Heart left ventricle (tissue), 16 donors: ENCODE measurements around the gene KCNQ1OT1. TPM values are rescaled to one million over a fixed set of nuclear protein-coding genes. Genes with fewer than 3 reads are reported as not detected.
A peak's percentile ranks its signal among the peaks of the same experiment; 100 is the strongest.

Experiments
- ATAC-seq, 4 donors: fragments of 200-7000 bp; cut with Tn5 transposase; one replicate each; pipeline ENCODE4 v1.9.1; 2020 to 2022; ENCODE audit warnings: moderate library complexity in 4 of 4, mild to moderate bottlenecking in 3 of 4, moderate number of reproducible peaks in 1 of 4
- DNase-seq, 5 donors: peaks; one replicate each; pipeline ENCODE4 v3.0.0-alpha.2; 2020
- H3K27ac ChIP-seq, 12 donors: fragments of 200-600 bp; sonication (generic) in 4 of 12; one replicate each; pipeline versions ENCODE4 v1.5.0 to v1.8.0; 2016 to 2022; ENCODE audit warnings: mild to moderate bottlenecking in 2 of 12
- H3K27me3 ChIP-seq, 9 donors: fragments of 200-600 bp; sonication (generic) in 2 of 9; one replicate each; pipeline versions ENCODE4 v1.5.1 to v1.8.0; 2016 to 2022; ENCODE audit warnings: mild to moderate bottlenecking in 3 of 9
- H3K36me3 ChIP-seq, 9 donors: fragments of 200-600 bp; sonication (generic) in 2 of 9; one replicate each; pipeline versions ENCODE4 v1.5.0 to v1.8.0; 2018 to 2022; ENCODE audit warnings: mild to moderate bottlenecking in 2 of 9
- H3K4me1 ChIP-seq, 12 donors: fragments of 200-600 bp; sonication (generic) in 4 of 12; one replicate each; pipeline versions ENCODE4 v1.5.0 to v1.8.0; 2016 to 2022; ENCODE audit warnings: mild to moderate bottlenecking in 3 of 12
- H3K4me3 ChIP-seq, 12 donors: fragments of 200-600 bp; sonication (generic) in 4 of 12; one replicate each; pipeline versions ENCODE4 v1.5.0 to v1.8.0; 2017 to 2022; ENCODE audit warnings: mild to moderate bottlenecking in 9 of 12, moderate library complexity in 4 of 12
- H3K9me3 ChIP-seq, 12 donors: fragments of 200-600 bp; sonication (generic) in 4 of 12; one replicate each; pipeline versions ENCODE4 v1.5.0 to v1.8.0; 2016 to 2022; ENCODE audit warnings: mild to moderate bottlenecking in 1 of 12
- CTCF ChIP-seq, 12 donors: fragments of 200-600 bp; sonication (generic) in 4 of 12; IDR thresholded peaks; one replicate each; pipeline versions ENCODE4 v1.5.0 to v1.8.0; 2018 to 2022; ENCODE audit warnings: antibody characterized with exemption in 12 of 12, mild to moderate bottlenecking in 5 of 12
- POLR2A ChIP-seq, 2 donors: fragments of 450-650 bp; IDR thresholded peaks; one replicate each; pipeline ENCODE4 v1.6.1; 2017; ENCODE audit warnings: antibody characterized with exemption in 2 of 2, mild to moderate bottlenecking in 2 of 2, moderate library complexity in 2 of 2
- WGBS, 4 donors: extraction: QIAGEN DNeasy Blood & Tissue Kit in 2 of 4; methylation state at CpG; one replicate each; pipeline versions ENCODE4 v1.1.5 to v1.1.7; 2013 to 2018; 5-methylcytosine and 5-hydroxymethylcytosine counted together
- intact Hi-C, 10 donors: fragments of 100-400 bp; cut with DNase I; formaldehyde crosslinking; loops; one replicate each; pipeline versions ENCODE4 v1.11.1 to v1.14.2; 2022
- polyA plus RNA-seq, 2 donors: library from polyadenylated mRNA; stranded (reverse); fragments of 200-250 nt; gene quantifications; one replicate each; pipeline ENCODE4 v1.2.3, GENCODE V29; 2013
- total RNA-seq, 9 donors: library from RNA; depleted of rRNA in 2 of 9; stranded (reverse); fragments of >200 nt in 2 of 9; fragmentation: NEBNext Ultra II Directional in 3 of 9; extraction: Animal tissue kit (Norgen Biotek cat#: 25700) in 3 of 9; gene quantifications; one replicate each; pipeline versions ENCODE4 v1.1.0 to v1.2.4, GENCODE V29; 2016 to 2023
- donor health status: ischemic (EF 13 %, LVEDD 7.1; RV severe dilation, severe dysfunction).
- donor health status: healthy with polysubstance abuse.
- donor health status: DM: no; HTN: yes; CAD: no.
- donor health status: DM: no; HTN: no; CAD: no.
- donor health status: ischemic (EF 25% LVEDD 6.9; RV normal size, moderate dysfunction).
- donor health status: ischemic (EF 25% LVEDD 5.7; RV mildly dilated, moderate dysfunction).
- donor health status: healthy.
- donor health status: DM: yes; HTN: yes; CAD: no.
- donor health status: ischemic (EF 35%, LVEDD 5.7; RV mildly dilated, moderate dysfunction).
- donor health status: nonischemic (EF 11% LVEDD 7.7; RV severe dilation, severe dysfunction).
- donor health status: DM: yes; HTN: yes; CAD: no.
- donor health status: PGD.
- donor health status: ischemic (EF 29% LVEDD 5.4; RV normal size, mild dysfunction).
- donor health status: nonischemic (EF 23%, LVEDD 6.1; RV moderate dilation, normal function).

Gene KCNQ1OT1
- total and polyA plus RNA-seq, 11 donors = 0.14 to 0.93 (median 0.40) TPM

GRCh38 chr11:2666401-2666741, 33.4 kb downstream of the KCNQ1OT1 start:
- peaks cover 0 to 6% (median 0%) of the 10 kb centered on the region in 12 donors for H3K9me3 ChIP-seq
- peak in 2 of 4 donors; percentile 6 to 62 for ATAC-seq
- intact Hi-C loops = no loop called here
- 75 to 81% (median 78%) methylated on average over 6 of the region's 6 CpGs for WGBS, 4 donors
- H3K27me3 ChIP-seq = no peaks in the 10 kb centered on the region
- DNase-seq = peak in 1 of 5 donors; percentile 29
- H3K4me1 ChIP-seq = peaks cover 0 to 7% (median 0%) of the 10 kb centered on the region in 12 donors
- H3K4me3 ChIP-seq = no peak overlapping the region
- peak overlapping the region in 3 of 12 donors; percentile 13 to 50 (median 29) for H3K27ac ChIP-seq
- H3K36me3 ChIP-seq = peaks cover 0 to 16% (median 0%) of the 10 kb centered on the region in 9 donors
- TF ChIP-seq CTCF (IDR thresholded peaks at IDR 0.05) = no peak
- TF ChIP-seq POLR2A (IDR thresholded peaks at IDR 0.05) = no peak

GRCh38 chr11:2665526-2666400, 34.0 kb downstream of the KCNQ1OT1 start:
- intact Hi-C loops = no loop called here
- Histone ChIP-seq H3K36me3 (peaks cover 0 to 16% (median 0%) of the 10 kb centered on the region in 9 donors), H3K27ac (no peak overlapping the region), H3K4me3 (no peak overlapping the region), H3K9me3 (peaks cover 0 to 11% (median 2%) of the 10 kb centered on the region in 12 donors), H3K27me3 (no peaks in the 10 kb centered on the region), H3K4me1 (peaks cover 0 to 5% (median 0%) of the 10 kb centered on the region in 12 donors)
- ATAC-seq = no peak
- 84 to 92% (median 89%) methylated on average over 10 to 11 of the region's 11 CpGs for WGBS, 4 donors
- no peak for DNase-seq
- no peak for TF ChIP-seq POLR2A (IDR thresholded peaks at IDR 0.05)
- no peak for TF ChIP-seq CTCF (IDR thresholded peaks at IDR 0.05)

GRCh38 chr11:2664791-2665525, 34.8 kb downstream of the KCNQ1OT1 start:
- Histone ChIP-seq H3K36me3 (peaks cover 0 to 17% (median 0%) of the 10 kb centered on the region in 9 donors), H3K4me3 (no peak overlapping the region), H3K4me1 (peaks cover 0 to 2% (median 0%) of the 10 kb centered on the region in 12 donors), H3K27me3 (no peaks in the 10 kb centered on the region), H3K9me3 (peaks cover 0 to 19% (median 7%) of the 10 kb centered on the region in 12 donors), H3K27ac (no peak overlapping the region)
- 88 to 93% (median 92%) methylated on average over 14 of the region's 14 CpGs for WGBS, 4 donors
- intact Hi-C loops = no loop called here
- ATAC-seq (no peak), DNase-seq (peak in 1 of 5 donors; percentile 13)
- TF ChIP-seq CTCF (IDR thresholded peaks at IDR 0.05) (no peak), POLR2A (IDR thresholded peaks at IDR 0.05) (no peak)

- ATAC-seq = no peak
- peaks cover 0 to 19% (median 0%) of the 10 kb centered on the region in 9 donors for H3K36me3 ChIP-seq
- H3K9me3 ChIP-seq = peaks cover 0 to 23% (median 9%) of the 10 kb centered on the region in 12 donors
- no peak overlapping the region for H3K27ac ChIP-seq
- DNase-seq = peak in 1 of 5 donors; percentile 14
- no peak overlapping the region for H3K4me3 ChIP-seq
- peaks cover 0 to 2% (median 0%) of the 10 kb centered on the region in 12 donors for H3K4me1 ChIP-seq
- 85 to 97% (median 86%) methylated on average over 9 of the region's 9 CpGs for WGBS, 4 donors
- no peak for TF ChIP-seq CTCF (IDR thresholded peaks at IDR 0.05)
- TF ChIP-seq POLR2A (IDR thresholded peaks at IDR 0.05) = no peak
- H3K27me3 ChIP-seq = no peaks in the 10 kb centered on the region
- intact Hi-C loops = no loop called here
These were observed 35.4 kb downstream of the KCNQ1OT1 start for GRCh38 chr11:2664376-2664775.
